Muscle of back (tissue), 11 donors: ENCODE measurements around the gene FAM168B. TPM values are rescaled to one million over a fixed set of nuclear protein-coding genes. Genes with fewer than 3 reads are reported as not detected.

Experiments
- DNase-seq, 3 donors: peaks; one replicate each; pipeline versions ENCODE4 v3.0.0 to v3.0.0-alpha.2; 2013
- polyA plus RNA-seq, 10 donors: library from polyadenylated mRNA; unstranded; fragments of 120-200 nt; gene quantifications; one replicate each; pipeline ENCODE4 v1.2.1, GENCODE V29; 2013; ENCODE audit not compliant: insufficient read length in 10 of 10

FAM168B gene
- polyA plus RNA-seq, 10 donors: 60.9 to 82.1 (median 69.6) TPM

GRCh38 chr2:131026919-131027318, 66.3 kb downstream of the FAM168B start:
- no peak for DNase-seq

DNA sequence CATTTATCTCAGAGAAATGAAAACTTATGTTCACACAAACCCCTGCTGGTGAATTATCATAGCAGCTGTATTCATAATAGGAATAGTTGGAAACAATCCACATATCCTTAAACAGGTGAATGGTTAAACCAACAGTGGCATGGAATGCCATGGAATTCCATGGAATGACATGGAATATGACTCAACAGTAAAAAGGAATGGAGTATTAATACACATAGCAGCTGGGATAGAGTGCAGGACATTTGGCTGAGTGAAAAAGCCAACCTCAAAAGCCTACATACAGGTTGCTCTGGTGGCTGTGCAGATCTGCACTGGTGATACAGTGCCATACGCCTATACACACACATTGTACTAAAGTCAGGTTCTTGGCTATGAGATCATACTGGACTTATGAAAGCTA, 69.5 kb downstream of the FAM168B start:
- DNase-seq: no peak

DNA sequence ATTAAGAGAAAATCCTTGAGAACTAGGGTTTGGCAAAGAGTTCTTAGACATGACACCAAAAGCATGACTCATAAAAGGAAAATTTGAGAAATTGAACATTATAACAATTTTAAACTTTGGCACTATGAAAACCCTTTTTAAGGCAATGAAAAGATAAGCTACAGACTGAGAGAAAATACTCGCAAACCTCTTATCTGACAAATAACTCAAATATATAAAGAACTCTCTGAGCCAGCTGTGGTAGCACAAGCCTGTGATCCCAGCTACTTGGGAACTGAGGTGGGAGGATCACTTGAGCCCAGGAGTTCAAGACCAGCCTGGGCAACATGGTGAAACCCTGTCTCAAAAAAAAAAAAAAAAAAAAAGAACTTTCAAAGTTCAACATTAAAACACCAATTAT, 70.5 kb downstream of the FAM168B start:
- DNase-seq: no peak

DNA sequence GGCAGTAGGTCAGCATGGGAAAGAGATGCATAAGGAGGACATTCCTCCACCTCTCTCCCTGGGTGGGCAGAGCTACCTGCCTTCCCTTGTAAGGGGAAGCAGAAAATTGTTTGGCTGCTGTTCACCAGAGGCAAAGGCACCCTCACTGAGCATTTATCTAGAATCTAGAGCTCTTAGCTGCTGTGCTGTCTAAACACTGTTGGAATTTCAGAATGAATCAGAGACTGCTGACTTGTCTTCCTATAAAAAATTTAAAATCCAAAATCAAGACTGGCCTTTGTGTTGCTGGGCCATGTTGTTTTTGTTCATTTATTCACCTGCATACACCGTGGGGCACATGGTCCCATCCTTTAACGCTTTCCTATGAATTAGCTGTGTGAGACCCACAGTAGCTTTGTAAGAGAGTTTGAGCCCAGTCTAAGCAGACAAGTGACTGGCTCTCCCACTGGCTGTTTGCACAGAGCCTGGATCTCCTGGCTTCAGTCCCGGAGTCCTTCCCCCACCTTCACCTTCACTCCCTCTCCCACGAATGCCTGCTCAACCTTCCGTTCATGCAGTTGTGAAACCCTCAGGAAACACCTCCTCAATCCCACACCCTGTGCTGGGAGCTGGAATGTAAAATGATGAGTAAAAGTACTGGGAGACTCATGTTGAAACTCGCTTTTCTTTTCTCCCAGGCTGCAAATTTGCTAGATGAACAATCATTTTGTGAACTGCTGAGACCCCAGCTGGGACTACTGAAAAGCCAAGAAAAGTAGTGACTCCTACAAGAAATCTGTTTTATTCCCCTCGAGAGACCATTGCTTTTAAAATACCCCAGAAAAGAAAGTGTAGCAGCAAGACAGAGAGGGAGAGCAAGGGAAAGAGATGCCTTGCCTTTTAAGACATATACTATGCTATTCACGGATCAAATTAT, 76.2 kb downstream of the FAM168B start:
- DNase-seq: peak in 1 of 3 donors; percentile 52

GRCh38 chr2:131015764-131016163, 77.5 kb downstream of the FAM168B start:
- DNase-seq: no peak

DNA sequence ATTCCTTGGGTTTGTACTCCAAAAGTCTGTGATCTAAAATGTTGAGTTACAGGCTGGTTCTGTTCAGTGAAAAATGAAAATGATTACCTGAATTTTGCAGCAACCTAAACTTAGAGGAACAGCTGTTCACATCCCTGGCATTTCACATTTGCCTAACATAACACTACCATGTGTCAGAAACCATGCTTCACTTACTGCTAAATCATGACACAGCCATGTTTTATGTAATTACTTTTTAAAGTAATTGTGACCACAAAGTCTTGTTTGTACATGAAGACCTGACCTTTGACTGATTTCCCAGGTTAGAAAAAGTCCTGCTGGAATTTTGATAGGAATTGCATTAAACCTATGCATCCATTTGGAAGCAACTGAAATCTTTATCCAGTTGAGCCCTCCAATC, 79.1 kb downstream of the FAM168B start:
- DNase-seq: no peak

GRCh38 chr2:131011486-131011885, 81.8 kb downstream of the FAM168B start:
- DNase-seq: no peak

- DNase-seq: no peak
Observed at GRCh38 chr2:131010566-131010965, 82.7 kb downstream of the FAM168B start.

DNA sequence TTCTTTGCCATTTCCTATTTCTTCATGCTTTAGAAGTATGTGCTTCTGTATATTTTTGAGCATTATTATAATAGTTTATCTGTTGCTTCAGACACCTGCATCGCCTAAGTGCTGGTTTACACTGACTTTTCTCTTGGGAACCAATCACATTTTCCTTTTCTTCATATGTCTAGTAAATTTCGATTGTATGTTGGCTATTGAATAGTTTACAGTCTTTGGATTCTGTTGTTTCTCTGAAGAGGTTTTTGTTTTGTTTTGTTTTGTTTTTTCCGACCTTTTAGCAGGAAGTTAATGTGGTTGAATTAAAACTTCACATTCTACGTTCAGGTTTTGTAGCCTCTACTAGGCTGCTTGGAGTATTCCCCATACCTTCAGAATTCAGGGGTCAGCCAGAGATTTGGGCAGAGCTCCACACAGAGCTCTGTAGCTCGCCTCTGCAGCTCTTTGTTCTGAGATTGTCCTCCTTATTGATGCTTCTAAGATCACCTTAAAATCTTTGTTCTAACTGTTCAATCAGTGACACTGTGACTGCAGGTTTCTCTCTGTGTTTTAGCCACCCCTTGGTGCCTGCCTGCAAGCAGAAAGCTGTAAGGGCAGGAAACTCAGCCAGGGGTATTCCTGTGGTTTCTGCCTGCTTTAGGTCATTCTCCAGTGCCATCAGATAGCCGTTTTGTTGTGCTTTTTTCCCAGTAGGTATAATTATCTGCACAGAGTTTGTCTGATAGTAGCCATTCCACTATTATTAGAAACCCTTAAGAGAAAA, 83.4 kb downstream of the FAM168B start:
- no peak for DNase-seq

DNA sequence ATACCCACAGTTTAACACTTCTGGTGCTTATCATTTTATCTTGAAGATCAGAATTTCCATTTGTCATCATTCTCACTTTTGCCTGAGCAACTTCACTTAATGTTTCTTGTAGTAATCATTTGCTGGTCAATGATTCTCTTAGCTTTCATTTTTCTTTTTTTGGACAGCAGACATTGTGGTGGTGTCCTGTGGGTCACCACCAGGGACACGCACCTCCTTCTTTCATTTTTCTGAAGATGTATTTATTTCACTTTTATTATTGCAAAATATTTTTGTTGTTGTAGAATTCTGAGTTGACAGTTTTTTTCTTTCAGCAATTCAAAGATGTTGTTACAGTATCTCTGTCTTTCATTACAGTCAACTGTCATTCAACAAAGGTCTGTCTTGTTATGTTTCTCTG, 84.3 kb downstream of the FAM168B start:
- DNase-seq: no peak

GRCh38 chr2:131006561-131006960, 86.7 kb downstream of the FAM168B start:
- no peak for DNase-seq

DNA sequence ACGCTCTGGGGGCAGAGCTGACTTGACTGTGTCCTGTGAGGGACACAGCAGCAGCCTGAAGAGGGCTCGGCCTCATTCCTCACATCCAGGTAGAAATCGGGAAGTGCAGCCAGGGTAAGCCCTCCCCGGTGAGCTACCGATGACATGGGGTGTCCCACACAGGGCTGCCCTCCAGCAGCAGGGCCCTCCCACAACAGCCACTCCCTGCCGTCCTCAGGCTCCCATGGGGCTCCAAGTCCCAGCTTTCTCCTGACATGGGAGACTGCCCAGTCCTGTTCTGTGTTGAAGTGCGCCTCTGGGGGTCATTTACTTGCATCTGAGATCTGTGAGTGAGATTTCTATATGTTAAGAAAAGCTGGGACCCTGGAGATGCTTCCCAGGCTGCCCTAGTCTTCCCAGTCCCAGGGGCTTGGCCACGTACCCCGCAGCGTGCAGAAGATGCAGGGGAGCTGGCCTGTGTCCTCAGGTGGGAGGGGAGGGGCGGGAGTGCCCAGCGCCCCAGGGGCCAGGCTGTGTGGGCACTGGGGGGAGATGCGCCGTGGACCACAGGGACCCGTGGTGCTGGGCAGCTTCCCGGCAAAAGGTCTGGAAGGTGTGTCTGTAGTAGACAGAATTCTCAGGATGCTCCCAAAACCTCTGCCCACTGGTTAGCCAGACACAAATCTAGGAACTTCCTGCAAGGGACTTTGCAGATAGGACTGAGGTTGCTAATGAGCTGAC, 87.9 kb downstream of the FAM168B start:
- DNase-seq: no peak

GRCh38 chr2:131004446-131005209, 88.6 kb downstream of the FAM168B start:
- DNase-seq: no peak

DNA sequence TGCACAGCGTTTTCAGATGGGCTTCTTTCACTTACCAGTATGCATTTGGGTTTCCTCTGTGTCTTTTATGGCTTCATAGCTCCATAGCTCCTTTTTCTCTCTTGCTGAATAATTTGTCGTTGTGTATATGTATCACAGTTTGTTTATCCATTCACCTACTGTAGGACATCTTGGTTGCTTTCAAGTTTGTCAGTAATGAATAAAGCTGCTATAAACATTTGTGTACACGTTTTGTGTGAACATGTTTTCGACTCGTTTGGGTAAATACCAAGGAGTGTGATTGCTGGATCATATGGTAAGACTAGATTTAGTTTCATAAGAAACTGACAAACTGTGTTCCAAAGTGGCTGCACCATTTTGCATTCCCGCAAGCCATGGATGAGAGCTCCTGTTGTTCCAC, 94.7 kb downstream of the FAM168B start:
- no peak for DNase-seq

Other genes starting within 250 kb of the FAM168B start
- gene PLEKHB2, start 11.9 kb upstream of the FAM168B start, polyA plus RNA-seq: 10 to 100 TPM; 21.9 to 27.6 (median 25.4) TPM
- gene POTEE, start 116.1 kb upstream of the FAM168B start, polyA plus RNA-seq: under 1 TPM in 3 of 10 donors, not detected in 7; 0.05 to 0.19 (median 0.07) TPM